ENCODE results near the gene DCLK3.

Gene DCLK3

DNA sequence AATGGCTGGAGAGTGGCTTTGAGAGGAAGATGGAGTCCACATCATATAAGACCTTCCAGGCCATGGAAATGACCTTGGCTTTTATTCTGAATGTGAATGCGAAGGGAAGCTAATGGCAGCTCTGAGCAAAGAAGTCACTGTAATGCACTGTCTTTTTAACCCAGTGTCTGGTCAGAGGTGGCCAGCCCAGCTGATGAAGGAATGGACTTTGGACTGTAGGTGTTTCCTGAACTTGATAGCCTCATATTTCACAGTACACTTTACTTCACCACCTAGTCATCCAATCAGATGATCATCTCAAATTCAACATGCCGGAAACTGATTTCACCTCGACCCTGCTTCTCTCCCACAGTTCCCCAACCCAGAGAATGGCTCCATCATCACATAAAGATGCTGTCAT lies 33.4 kb downstream of the DCLK3 start:
- no peak for TF ChIP-seq ZNF8 (CRISPR knock-in tag; IDR thresholded peaks at IDR 0.05)
- no peak for ATAC-seq

DNA sequence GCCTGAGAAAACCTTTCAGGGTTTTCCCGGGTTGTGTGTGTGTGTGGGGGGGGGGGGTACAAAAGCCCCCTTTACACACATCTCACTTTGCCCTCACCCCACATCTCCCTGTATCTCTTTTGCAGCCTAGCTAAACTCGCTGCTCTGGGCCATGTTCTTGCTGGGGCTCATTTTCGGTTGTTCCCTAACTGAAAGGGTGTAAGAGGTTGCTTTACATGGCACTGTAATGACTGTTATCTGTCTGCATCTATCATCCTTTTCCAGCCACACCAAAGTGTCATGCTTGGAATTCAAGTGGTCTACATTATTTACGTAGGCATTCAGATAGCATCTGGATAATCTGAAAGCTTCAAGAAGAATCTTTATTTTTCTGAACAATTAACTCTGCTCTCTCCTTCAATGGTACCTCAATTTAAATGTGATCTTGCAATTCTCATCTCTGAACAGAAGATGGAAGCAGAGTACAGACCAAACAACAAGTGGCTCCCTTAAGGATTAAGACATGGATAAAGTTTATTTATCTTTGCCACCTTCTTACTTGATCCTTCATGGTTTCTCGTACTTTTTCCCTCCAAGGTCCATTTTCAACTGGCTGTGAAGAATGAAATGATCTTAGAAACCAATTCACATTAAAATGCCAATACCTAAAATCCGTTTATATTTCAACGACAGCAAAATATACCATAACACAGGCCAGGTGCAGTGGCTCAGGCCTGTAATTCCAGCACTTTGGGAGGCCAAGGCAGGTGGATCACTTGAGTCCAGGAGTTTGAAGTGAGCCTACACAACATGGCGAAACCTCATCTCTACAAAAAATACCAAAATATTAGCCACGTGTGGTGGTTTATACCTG lies 34.9 kb downstream of the DCLK3 start:
- TF ChIP-seq, protein P1, sequence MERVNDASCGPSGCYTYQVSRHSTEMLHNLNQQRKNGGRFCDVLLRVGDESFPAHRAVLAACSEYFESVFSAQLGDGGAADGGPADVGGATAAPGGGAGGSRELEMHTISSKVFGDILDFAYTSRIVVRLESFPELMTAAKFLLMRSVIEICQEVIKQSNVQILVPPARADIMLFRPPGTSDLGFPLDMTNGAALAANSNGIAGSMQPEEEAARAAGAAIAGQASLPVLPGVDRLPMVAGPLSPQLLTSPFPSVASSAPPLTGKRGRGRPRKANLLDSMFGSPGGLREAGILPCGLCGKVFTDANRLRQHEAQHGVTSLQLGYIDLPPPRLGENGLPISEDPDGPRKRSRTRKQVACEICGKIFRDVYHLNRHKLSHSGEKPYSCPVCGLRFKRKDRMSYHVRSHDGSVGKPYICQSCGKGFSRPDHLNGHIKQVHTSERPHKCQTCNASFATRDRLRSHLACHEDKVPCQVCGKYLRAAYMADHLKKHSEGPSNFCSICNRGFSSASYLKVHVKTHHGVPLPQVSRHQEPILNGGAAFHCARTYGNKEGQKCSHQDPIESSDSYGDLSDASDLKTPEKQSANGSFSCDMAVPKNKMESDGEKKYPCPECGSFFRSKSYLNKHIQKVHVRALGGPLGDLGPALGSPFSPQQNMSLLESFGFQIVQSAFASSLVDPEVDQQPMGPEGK (CRISPR knock-in tag; IDR thresholded peaks at IDR 0.05; ENCODE audit: borderline replicate concordance), result no peak
- no peak for TF ChIP-seq ESRRG (CRISPR knock-in tag; IDR thresholded peaks at IDR 0.05)
- TF ChIP-seq, protein P2, sequence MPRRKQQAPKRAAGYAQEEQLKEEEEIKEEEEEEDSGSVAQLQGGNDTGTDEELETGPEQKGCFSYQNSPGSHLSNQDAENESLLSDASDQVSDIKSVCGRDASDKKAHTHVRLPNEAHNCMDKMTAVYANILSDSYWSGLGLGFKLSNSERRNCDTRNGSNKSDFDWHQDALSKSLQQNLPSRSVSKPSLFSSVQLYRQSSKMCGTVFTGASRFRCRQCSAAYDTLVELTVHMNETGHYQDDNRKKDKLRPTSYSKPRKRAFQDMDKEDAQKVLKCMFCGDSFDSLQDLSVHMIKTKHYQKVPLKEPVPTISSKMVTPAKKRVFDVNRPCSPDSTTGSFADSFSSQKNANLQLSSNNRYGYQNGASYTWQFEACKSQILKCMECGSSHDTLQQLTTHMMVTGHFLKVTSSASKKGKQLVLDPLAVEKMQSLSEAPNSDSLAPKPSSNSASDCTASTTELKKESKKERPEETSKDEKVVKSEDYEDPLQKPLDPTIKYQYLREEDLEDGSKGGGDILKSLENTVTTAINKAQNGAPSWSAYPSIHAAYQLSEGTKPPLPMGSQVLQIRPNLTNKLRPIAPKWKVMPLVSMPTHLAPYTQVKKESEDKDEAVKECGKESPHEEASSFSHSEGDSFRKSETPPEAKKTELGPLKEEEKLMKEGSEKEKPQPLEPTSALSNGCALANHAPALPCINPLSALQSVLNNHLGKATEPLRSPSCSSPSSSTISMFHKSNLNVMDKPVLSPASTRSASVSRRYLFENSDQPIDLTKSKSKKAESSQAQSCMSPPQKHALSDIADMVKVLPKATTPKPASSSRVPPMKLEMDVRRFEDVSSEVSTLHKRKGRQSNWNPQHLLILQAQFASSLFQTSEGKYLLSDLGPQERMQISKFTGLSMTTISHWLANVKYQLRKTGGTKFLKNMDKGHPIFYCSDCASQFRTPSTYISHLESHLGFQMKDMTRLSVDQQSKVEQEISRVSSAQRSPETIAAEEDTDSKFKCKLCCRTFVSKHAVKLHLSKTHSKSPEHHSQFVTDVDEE (CRISPR knock-in tag; IDR thresholded peaks at IDR 0.05), result no peak
- no peak for TF ChIP-seq TCF4 (CRISPR knock-in tag; IDR thresholded peaks at IDR 0.05; ENCODE audit: borderline replicate concordance)
- no peak for TF ChIP-seq OSR1 (CRISPR knock-in tag; IDR thresholded peaks at IDR 0.05)
- no peak for TF ChIP-seq RARB (CRISPR knock-in tag; IDR thresholded peaks at IDR 0.05)
- no peak for TF ChIP-seq ZNF565 (CRISPR knock-in tag; conservative IDR thresholded peaks at IDR 0.05; ENCODE audit: low read depth)
- TF ChIP-seq, protein P3, sequence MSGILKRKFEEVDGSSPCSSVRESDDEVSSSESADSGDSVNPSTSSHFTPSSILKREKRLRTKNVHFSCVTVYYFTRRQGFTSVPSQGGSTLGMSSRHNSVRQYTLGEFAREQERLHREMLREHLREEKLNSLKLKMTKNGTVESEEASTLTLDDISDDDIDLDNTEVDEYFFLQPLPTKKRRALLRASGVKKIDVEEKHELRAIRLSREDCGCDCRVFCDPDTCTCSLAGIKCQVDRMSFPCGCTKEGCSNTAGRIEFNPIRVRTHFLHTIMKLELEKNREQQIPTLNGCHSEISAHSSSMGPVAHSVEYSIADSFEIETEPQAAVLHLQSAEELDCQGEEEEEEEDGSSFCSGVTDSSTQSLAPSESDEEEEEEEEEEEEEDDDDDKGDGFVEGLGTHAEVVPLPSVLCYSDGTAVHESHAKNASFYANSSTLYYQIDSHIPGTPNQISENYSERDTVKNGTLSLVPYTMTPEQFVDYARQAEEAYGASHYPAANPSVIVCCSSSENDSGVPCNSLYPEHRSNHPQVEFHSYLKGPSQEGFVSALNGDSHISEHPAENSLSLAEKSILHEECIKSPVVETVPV (CRISPR knock-in tag; IDR thresholded peaks at IDR 0.05), result no peak
- TF ChIP-seq ZNF8 (CRISPR knock-in tag; IDR thresholded peaks at IDR 0.05), result no peak
- no peak for TF ChIP-seq ZFP30 (CRISPR knock-in tag; IDR thresholded peaks at IDR 0.05)
- no peak for TF ChIP-seq SNAI2 (CRISPR knock-in tag; IDR thresholded peaks at IDR 0.05)
- TF ChIP-seq GLIS3 (CRISPR knock-in tag; IDR thresholded peaks at IDR 0.05), result no peak
- TF ChIP-seq, protein P4, sequence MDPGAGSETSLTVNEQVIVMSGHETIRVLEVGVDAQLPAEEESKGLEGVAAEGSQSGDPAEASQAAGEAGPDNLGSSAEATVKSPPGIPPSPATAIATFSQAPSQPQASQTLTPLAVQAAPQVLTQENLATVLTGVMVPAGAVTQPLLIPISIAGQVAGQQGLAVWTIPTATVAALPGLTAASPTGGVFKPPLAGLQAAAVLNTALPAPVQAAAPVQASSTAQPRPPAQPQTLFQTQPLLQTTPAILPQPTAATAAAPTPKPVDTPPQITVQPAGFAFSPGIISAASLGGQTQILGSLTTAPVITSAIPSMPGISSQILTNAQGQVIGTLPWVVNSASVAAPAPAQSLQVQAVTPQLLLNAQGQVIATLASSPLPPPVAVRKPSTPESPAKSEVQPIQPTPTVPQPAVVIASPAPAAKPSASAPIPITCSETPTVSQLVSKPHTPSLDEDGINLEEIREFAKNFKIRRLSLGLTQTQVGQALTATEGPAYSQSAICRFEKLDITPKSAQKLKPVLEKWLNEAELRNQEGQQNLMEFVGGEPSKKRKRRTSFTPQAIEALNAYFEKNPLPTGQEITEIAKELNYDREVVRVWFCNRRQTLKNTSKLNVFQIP (CRISPR knock-in tag; IDR thresholded peaks at IDR 0.05; ENCODE audit: borderline replicate concordance, low read depth), result no peak
- TF ChIP-seq ZFP3 (CRISPR knock-in tag; IDR thresholded peaks at IDR 0.05), result no peak
- no peak for TF ChIP-seq ZC3H10 (CRISPR knock-in tag; IDR thresholded peaks at IDR 0.05)
- peak; percentile 90 for ATAC-seq

DNA sequence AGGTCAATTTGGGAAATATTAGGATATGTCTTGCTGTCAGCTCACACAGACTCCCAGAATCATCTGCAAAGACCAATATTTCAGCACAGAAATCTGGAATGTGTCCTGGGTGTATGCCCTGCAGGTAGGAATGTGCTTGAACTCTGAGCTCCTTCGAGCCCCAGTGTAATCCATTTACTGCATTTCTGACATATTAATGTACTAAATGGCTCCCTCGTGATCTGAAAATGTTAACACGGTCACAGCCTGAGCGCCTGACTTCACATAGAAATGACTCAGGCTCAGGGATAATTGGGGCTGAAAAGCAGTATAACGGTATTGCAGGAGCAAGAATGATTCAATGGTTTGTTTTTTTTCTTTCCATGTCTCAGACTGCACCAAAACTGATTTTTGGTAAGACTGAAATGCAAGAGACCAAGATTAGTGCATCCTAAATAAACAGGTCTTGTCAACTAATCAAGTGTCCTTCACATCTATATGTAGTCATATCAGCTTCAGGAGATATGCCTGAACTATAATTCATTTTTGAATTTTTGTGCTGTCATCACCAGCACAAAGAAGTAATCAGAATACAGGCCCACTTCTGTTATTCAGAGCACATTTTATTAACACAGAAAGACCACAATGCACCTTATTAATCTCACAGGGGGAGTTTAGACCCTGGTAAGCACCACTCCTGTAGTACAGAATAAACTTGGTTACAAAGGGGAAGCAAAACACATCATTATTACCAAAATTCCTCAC lies 49.8 kb downstream of the DCLK3 start:
- TF ChIP-seq ZNF8 (CRISPR knock-in tag; IDR thresholded peaks at IDR 0.05) (no peak), ESRRG (CRISPR knock-in tag; IDR thresholded peaks at IDR 0.05) (no peak), ZFP3 (CRISPR knock-in tag; IDR thresholded peaks at IDR 0.05) (no peak), ISL1 (CRISPR knock-in tag; IDR thresholded peaks at IDR 0.05) (peak; percentile 89)
- ATAC-seq, result peak; percentile 81

DNA sequence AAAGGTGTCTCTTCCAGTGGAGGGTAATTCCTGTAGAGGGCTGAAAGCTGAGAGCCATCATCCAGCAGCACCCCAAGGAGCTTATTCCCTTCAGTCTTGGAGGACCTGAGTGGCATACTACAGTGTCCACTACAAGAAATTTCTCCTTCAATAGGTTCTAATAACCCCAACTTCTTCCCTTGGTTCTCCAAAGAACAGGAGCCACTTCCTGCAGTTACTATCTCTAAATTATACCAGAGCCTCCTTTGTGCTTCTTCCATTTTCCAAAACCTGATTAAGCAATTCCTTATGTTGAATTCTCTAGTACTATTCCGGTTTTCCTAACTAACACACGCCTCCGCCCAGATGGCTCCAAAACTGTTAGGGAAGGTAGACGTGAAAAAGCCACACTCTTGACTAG lies 50.4 kb downstream of the DCLK3 start:
- ATAC-seq, result no peak
- TF ChIP-seq, protein P1 (CRISPR knock-in tag; IDR thresholded peaks at IDR 0.05; ENCODE audit: borderline replicate concordance), result no peak
- TF ChIP-seq OSR1 (CRISPR knock-in tag; IDR thresholded peaks at IDR 0.05) (no peak), TCF4 (CRISPR knock-in tag; IDR thresholded peaks at IDR 0.05; ENCODE audit: borderline replicate concordance) (no peak), ZFP30 (CRISPR knock-in tag; IDR thresholded peaks at IDR 0.05) (peak; percentile 91), PPARA (CRISPR knock-in tag; IDR thresholded peaks at IDR 0.05; ENCODE audit: borderline replicate concordance) (no peak), ZNF565 (CRISPR knock-in tag; conservative IDR thresholded peaks at IDR 0.05; ENCODE audit: low read depth) (no peak)
- TF ChIP-seq, protein P5, sequence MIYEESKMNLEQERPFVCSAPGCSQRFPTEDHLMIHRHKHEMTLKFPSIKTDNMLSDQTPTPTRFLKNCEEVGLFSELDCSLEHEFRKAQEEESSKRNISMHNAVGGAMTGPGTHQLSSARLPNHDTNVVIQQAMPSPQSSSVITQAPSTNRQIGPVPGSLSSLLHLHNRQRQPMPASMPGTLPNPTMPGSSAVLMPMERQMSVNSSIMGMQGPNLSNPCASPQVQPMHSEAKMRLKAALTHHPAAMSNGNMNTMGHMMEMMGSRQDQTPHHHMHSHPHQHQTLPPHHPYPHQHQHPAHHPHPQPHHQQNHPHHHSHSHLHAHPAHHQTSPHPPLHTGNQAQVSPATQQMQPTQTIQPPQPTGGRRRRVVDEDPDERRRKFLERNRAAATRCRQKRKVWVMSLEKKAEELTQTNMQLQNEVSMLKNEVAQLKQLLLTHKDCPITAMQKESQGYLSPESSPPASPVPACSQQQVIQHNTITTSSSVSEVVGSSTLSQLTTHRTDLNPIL (CRISPR knock-in tag; IDR thresholded peaks at IDR 0.05; ENCODE audit: low read depth), result no peak
